SU-DHL-6 (cell line): ENCODE data around the gene SCN8A.

Source experiments
- H2AFZ ChIP-seq: fragments of 200-600 bp; sonication (generic); 2 replicates; pipeline ENCODE4 v1.6.1; 2014; ENCODE audit warnings: low read depth, mild to moderate bottlenecking, moderate library complexity, mixed read lengths, antibody characterized with exemption, low read length; ENCODE audit not compliant: severe bottlenecking
- H3F3A ChIP-seq: fragments of 200-600 bp; shearing (Covaris generic); 2 replicates; pipeline ENCODE4 v1.6.0; 2016; ENCODE audit warnings: antibody characterized with exemption, mild to moderate bottlenecking; ENCODE audit not compliant: insufficient read depth
- H3K27ac ChIP-seq: fragments of 200-600 bp; sonication (generic); 2 replicates; pipeline ENCODE4 v1.5.1; 2016; ENCODE audit warnings: low read depth, mild to moderate bottlenecking, low read length, moderate library complexity, mixed read lengths
- H3K27me3 ChIP-seq: fragments of 200-600 bp; sonication (generic), shearing (Covaris generic); 2 replicates; pipeline ENCODE4 v1.6.0; 2014; ENCODE audit warnings: mild to moderate bottlenecking, low read length
- H3K36me3 ChIP-seq: fragments of 200-600 bp; sonication (generic); 2 replicates; pipeline ENCODE4 v1.6.1; 2014; ENCODE audit warnings: mild to moderate bottlenecking, low read length, mixed read lengths
- H3K4me2 ChIP-seq: fragments of 300-600, 200-600 bp; shearing (Covaris generic), sonication (generic); 2 replicates; pipeline ENCODE4 v1.6.0; 2014; ENCODE audit warnings: low read length, low read depth, mild to moderate bottlenecking; ENCODE audit not compliant: poor library complexity, severe bottlenecking
- H3K4me3 ChIP-seq: fragments of 200-600 bp; sonication (generic); 2 replicates; pipeline ENCODE4 v1.5.1; 2014; ENCODE audit warnings: antibody characterized with exemption, low read length, mild to moderate bottlenecking, mixed read lengths; ENCODE audit not compliant: insufficient read depth, poor library complexity, severe bottlenecking
- H3K79me2 ChIP-seq: fragments of 200-600 bp; sonication (generic); 2 replicates; pipeline ENCODE4 v1.6.1; 2014; ENCODE audit warnings: mild to moderate bottlenecking, low read length, moderate library complexity; ENCODE audit not compliant: insufficient read depth
- H3K9ac ChIP-seq: fragments of 200-600 bp; sonication (generic); 2 replicates; pipeline ENCODE4 v1.7.0; 2014; ENCODE audit warnings: mild to moderate bottlenecking, low read length
- H3K9me2 ChIP-seq: fragments of 200-600 bp; sonication (generic); replicated peaks from 2 replicates; pipeline ENCODE4 v1.6.1; 2014; ENCODE audit warnings: low read length; ENCODE audit not compliant: insufficient read depth
- H3K9me3 ChIP-seq: fragments of 200-600 bp; sonication (generic); 2 replicates; pipeline ENCODE4 v1.6.1; 2014; ENCODE audit warnings: low read length, mixed read lengths; ENCODE audit not compliant: insufficient read depth
- H4K20me1 ChIP-seq: fragments of 200-600 bp; sonication (generic); 2 replicates; pipeline ENCODE4 v1.6.1; 2014; ENCODE audit warnings: low read depth, mild to moderate bottlenecking, antibody characterized with exemption, low read length, moderate library complexity, mixed read lengths
- EZH2phosphoT487 ChIP-seq: fragments of 200-600 bp; sonication (generic), shearing (Covaris generic); conservative IDR thresholded peaks from 2 replicates; pipeline ENCODE4 v1.6.1; 2018; ENCODE audit warnings: mild to moderate bottlenecking, antibody characterized with exemption, low read length, moderate library complexity, mixed read lengths
- TF ChIP-seq, protein P1 (sequence below): fragments of 200-600 bp; sonication (generic); IDR thresholded peaks from one replicate; pipeline ENCODE4 v1.5.1; 2017; ENCODE audit warnings: antibody characterized with exemption, mild to moderate bottlenecking, low read length, moderate library complexity; ENCODE audit not compliant: insufficient read depth, poor library complexity, severe bottlenecking

The SCN8A gene

DNA sequence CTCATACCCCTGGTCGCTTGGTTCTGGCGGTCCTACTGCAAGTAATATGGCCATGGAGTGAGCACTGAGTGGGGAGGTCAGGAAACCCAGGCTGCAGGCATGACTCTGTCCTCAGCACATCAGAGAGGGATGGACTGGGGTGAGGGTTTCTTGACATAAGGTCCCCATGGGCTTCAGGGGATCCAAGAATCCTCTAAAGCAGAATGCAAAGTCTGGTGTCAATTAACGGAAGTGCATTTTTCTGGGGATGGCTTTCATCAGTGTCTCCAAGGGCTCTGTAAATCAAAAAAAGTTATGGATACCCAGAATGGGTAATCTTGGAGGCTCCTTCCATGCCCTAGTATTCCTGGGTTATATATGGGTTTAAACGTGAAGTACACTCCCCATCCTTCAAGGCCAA, 253.8 kb downstream of the SCN8A start:
- H2AFZ ChIP-seq: no peak overlapping the region
- H4K20me1 ChIP-seq: no peaks in the 10 kb centered on the region
- no peak overlapping the region for H3K4me3 ChIP-seq
- TF ChIP-seq EZH2phosphoT487: no peak
- TF ChIP-seq, protein P1, sequence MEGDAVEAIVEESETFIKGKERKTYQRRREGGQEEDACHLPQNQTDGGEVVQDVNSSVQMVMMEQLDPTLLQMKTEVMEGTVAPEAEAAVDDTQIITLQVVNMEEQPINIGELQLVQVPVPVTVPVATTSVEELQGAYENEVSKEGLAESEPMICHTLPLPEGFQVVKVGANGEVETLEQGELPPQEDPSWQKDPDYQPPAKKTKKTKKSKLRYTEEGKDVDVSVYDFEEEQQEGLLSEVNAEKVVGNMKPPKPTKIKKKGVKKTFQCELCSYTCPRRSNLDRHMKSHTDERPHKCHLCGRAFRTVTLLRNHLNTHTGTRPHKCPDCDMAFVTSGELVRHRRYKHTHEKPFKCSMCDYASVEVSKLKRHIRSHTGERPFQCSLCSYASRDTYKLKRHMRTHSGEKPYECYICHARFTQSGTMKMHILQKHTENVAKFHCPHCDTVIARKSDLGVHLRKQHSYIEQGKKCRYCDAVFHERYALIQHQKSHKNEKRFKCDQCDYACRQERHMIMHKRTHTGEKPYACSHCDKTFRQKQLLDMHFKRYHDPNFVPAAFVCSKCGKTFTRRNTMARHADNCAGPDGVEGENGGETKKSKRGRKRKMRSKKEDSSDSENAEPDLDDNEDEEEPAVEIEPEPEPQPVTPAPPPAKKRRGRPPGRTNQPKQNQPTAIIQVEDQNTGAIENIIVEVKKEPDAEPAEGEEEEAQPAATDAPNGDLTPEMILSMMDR: no peak
- no peaks in the 10 kb centered on the region for H3K79me2 ChIP-seq
- H3K36me3 ChIP-seq: no peaks in the 10 kb centered on the region
- no peaks in the 10 kb centered on the region for H3K9me3 ChIP-seq
- H3K27me3 ChIP-seq: no peaks in the 10 kb centered on the region
- H3K27ac ChIP-seq: no peak overlapping the region
- no peaks in the 10 kb centered on the region for H3K9me2 ChIP-seq
- H3K4me2 ChIP-seq: no peak overlapping the region
- H3F3A ChIP-seq: no peaks in the 10 kb centered on the region
- H3K9ac ChIP-seq: no peak overlapping the region

DNA sequence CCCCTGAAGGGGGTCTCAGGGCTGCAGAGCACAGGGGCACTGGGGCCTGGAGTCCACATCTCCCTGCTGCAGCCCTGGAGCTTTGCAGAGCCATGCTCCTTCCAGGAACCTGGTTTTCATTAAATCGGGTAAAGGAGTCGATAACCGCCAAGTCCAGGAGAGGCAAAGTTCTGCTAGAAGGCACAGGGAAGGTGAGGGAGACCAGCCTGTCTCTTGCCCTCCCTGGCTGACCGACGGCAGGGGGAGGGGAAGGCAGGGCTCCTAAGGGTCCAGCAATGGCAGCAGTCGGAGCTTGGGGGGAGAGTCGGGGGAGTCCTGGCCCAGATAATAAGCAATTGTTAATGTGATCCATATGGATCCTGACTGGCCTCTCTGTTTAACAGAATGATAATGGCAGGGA, 254.4 kb downstream of the SCN8A start:
- Histone ChIP-seq H4K20me1 (no peaks in the 10 kb centered on the region), H3K27me3 (no peaks in the 10 kb centered on the region), H3K4me2 (no peak overlapping the region), H3K4me3 (no peak overlapping the region), H3K9ac (no peak overlapping the region), H3K9me2 (no peaks in the 10 kb centered on the region), H3K9me3 (no peaks in the 10 kb centered on the region), H3K79me2 (no peaks in the 10 kb centered on the region), H3K27ac (no peak overlapping the region), H3K36me3 (no peaks in the 10 kb centered on the region), H3F3A (no peaks in the 10 kb centered on the region), H2AFZ (no peak overlapping the region)
- TF ChIP-seq EZH2phosphoT487: no peak
- TF ChIP-seq, protein P1: no peak

DNA sequence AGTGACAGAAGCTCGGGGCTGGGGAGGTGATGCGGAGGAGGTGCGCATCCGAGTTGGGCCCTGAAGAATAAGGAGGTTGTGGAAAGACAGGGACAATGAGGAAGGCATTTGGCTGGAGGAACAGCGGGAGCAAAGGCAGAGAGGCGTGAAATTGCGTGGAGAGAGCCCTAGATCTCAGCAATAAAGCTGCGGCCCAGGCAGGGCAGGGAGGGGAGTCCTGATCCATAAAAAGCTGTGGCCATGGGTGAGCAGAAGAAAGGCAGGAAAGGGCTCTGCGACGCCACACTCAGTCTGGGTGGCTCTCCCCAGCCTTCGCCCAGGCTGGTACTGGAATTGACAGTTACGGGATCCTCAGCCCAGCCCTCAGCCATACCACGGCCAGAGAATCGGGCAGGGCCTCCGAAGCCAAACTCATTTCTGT, 255.2 kb downstream of the SCN8A start:
- Histone ChIP-seq H3K27me3 (no peaks in the 10 kb centered on the region), H3K79me2 (no peaks in the 10 kb centered on the region), H3K36me3 (no peaks in the 10 kb centered on the region), H3K9me3 (no peaks in the 10 kb centered on the region), H3K4me2 (no peak overlapping the region), H4K20me1 (no peaks in the 10 kb centered on the region), H3K9me2 (no peaks in the 10 kb centered on the region), H2AFZ (no peak overlapping the region), H3K9ac (no peak overlapping the region), H3K27ac (no peak overlapping the region), H3K4me3 (no peak overlapping the region), H3F3A (no peaks in the 10 kb centered on the region)
- no peak for TF ChIP-seq EZH2phosphoT487
- TF ChIP-seq, protein P1: no peak
